Stimulated activated CD4-positive, alpha-beta T cell treated with anti-CD3 and anti-CD28 coated beads, Interleukin-12 subunit alpha, Interleukin-12 subunit beta, amount 100 ng/mL, for 4 hours (primary cell): ENCODE data around the gene LRCH1.

Experiments
- DNase-seq: peaks from one replicate; pipeline ENCODE4 v3.0.0-alpha.2; 2020

The LRCH1 gene

DNA sequence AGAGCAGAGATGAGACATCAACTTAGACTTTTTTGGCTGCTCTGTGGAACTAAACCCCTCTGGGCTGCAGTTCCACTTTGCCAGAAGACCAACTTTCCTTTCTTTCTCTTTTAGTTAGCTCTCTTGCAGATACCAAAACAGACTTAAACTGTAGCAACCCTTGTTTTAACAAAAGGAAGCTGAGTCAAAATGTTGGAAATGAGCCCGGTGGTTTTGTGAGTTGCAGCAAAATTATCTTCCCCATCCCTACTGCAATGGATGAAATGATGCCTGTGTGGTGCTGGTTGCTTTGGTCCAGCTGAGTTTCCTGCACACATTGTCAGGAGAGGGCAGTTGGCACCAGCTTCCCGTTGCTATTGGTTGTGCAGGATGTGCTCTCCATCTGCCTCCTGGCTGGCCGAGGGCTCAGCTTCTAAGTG, 115.3 kb downstream of the LRCH1 start:
- no peak for DNase-seq

- no peak for DNase-seq
Observed at GRCh38 chr13:46668931-46669525, 116.1 kb downstream of the LRCH1 start.

- no peak for DNase-seq
Observed at GRCh38 chr13:46672338-46673090, 119.5 kb downstream of the LRCH1 start.

- DNase-seq: no peak
Observed at GRCh38 chr13:46675016-46675415, 122.0 kb downstream of the LRCH1 start.

DNA sequence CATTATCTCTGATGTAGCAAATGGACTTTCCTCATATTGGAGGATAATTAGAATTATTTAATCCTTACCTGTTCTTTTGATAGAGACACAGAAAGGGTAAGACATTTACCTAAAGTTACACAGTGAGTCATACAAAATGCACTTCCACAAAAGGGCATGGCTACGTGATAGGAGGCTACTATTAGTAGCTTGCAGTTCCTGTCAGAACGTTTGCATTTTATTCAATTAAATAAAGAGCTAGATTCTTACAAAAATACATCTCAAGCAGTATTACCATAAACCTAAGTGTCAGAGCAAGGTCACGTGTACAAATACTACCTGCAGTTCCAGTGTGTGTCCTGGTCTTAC, 123.4 kb downstream of the LRCH1 start:
- DNase-seq: no peak

DNA sequence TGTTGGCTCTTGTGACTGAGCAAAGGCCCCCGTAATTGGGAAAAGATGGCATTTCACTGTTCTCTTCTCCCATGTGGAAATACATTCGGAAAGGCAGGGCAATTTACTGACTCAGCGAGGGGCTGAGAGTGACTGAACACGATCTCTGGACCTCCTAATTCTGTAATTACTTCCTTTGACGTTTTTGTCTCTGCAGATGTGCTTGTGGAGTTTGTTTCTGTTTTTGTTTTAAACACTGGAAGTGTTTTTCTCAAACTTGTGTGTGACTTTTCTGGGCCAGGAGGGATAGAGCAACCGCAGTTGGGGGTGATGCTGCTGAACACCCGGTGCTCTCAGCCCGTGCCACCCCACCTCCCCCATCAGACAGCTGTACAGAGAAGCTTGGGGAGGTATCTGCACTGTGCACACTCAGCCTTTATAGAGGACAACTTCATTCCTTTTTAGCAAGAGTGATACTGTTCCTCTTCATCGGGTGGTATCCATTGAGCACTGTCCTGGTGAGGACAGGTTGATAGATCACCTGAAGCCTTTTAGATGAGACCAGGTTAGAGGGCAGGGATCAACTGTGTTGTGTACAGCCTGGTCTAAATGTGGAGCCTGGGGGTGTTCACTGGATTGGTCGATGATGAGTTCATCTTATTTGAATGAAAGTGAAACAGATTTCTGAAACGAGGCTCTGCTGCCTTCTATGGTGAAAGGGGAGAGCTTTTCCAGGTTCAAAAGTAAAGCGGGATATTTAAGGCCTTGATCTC, 126.6 kb downstream of the LRCH1 start:
- no peak for DNase-seq

DNA sequence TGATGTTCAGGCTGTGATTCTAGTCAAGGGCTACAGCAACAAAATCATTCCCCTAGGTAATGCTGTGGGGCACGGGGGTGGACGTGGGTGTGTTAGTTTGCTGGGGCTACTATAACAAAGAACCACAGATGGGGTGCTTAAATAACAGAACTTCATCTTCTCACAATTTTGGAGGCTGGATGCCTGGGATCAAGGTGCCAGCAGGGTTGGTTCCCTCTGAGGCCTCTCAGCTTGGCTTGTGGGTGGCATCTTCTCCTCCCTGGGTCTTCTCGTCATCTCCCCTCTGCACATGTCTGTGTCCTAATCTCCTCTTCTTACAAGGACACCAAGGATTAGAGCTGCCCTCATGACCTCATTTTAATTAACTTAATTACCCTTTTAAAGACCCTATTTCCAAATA, 129.0 kb downstream of the LRCH1 start:
- no peak for DNase-seq

GRCh38 chr13:46682707-46683106, 129.7 kb downstream of the LRCH1 start:
- no peak for DNase-seq

DNA sequence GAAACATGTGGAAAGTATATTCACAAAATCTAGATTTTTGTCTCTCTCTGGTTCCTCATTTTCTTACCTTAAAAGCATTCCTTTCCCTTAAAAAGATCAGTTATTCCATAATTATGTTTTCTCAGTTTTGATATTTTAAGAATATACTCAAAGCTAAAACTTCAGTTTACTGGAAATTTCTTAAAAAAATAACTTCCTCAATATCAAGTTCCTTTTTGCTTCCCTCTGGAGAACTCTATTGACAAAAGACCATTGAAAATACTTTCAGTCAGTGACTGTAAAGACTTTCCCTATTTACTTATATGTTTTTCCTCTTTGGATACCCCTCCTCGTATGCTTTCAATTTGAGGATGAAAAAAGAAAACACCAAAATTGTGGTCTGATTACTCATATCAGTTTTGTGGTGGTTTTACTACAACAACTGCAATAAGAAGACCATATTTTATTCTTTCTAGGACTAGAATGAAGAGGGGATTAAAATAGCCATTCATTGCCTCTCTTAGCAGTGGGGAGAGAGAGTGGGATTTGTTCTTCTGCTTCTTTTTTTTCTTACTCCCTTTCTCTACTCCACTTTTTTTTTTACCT, 130.8 kb downstream of the LRCH1 start:
- DNase-seq: no peak

- DNase-seq: no peak
Observed at GRCh38 chr13:46684287-46685001, 131.5 kb downstream of the LRCH1 start.

DNA sequence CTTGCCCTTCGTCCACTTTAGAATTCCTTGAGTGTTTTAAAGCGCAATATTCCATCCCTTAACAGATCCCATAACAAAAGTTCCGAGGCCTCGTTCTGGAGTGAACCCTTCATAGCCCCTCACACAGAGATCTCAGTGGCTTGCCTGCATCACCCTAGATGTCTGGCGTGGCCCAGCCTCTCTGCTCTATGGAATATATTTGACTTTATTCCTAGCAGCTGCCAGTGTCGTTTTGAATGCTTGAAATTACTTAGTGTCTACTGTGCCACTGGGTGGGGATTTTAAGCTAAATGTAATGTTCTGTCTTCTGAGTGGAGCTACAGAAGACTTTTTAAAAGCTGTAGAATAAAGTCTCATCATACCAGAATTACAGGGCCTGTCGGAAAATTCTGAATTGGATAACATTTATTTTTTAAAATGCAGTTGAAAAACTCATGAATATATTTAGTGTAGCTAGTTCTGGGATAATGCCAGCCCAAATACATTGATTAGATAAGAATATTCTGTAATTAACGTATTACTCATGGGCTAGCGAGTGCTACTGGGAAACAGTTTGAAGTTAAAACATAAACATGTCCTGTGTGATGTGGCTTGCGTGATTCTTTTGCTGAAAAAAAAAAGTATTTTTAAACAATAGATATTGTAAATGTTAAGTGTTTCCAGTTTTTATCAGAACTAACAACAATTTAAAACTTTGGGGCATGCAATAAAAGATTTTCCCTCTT, 132.2 kb downstream of the LRCH1 start:
- DNase-seq: no peak

GRCh38 chr13:46686171-46686570, 133.2 kb downstream of the LRCH1 start:
- DNase-seq: no peak

DNA sequence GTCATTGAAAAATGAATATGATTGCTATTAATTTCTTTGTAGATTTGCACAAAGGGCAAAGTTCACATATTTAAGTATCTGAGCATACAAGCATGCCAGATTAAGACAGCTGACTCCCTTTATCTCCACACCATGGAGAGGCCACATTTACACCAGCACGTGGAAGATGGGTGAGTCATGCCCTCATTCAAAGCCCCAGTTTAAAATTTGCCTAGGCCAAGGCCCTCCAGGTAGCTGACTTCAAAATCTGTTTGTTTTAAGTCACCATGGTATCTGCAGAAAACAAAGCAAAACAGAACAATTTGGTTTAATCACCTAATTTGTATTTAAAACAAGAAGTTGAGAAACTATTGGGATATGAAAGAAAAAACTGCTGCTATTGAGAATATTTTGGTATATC, 134.8 kb downstream of the LRCH1 start:
- no peak for DNase-seq

DNA sequence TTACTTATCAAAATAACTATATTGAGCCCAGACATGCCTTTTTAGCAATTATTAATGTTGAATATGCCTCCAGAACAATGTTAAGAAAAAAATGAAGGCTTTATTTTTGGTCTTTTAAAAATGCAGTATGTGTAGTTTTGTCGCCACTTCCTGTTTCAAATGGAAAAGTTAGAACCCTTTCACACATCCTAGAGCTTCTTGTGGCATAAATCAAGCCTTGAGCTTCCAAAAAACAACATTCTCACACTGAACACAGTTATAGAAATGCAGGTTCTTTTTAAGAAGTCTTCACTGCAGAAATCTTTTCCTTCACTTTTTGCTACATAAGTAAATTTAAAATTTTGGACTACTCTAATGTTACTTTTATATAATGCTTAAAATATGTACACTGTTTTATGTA, 135.3 kb downstream of the LRCH1 start:
- no peak for DNase-seq

DNA sequence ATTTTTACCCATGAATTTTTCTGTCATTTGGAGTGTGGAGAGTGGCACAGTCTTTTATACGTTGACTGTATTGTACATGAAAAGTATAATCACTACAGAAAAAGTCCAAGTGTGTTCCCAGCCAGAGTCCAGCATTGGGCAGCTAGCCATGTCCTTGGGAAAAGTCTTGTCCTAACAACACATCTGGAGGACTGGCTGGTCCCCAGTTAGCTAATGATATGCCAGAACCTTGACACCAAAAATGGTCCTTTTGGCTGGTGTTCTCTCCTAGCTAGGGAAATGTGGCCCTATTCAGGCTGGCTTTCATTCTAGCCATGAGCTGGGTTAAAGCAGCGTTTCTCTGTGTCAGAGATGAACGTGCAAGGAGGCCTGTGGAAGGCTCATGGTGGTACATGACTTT, 145.0 kb downstream of the LRCH1 start:
- no peak for DNase-seq

DNA sequence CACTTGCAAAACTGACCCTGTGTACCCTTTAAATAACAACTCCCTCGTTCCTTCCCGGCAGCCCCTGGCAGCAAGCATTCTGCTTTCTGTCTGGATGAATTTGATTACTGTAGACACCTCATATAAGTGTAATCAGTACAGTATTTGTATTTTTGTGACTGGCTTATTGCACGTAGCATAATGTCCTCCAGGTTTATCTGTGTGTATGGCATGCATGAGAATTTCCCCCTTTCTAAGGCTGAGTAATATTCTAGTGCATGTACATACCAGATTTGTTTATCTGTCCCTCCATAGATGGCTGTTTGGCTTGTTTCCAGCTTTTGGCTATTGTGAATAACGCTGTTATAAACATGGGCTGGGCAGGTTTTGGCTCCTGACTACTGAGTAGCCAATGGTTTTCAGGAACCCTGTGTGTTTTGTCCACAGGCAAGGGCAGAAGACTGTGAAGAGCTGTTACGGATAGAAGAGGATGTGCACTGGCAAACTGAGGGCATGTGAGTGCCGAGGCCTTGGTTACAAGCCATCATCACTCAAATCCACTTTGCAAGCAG, 146.0 kb downstream of the LRCH1 start:
- no peak for DNase-seq

- no peak for DNase-seq
Observed at GRCh38 chr13:46712524-46712923, 159.6 kb downstream of the LRCH1 start.

DNA sequence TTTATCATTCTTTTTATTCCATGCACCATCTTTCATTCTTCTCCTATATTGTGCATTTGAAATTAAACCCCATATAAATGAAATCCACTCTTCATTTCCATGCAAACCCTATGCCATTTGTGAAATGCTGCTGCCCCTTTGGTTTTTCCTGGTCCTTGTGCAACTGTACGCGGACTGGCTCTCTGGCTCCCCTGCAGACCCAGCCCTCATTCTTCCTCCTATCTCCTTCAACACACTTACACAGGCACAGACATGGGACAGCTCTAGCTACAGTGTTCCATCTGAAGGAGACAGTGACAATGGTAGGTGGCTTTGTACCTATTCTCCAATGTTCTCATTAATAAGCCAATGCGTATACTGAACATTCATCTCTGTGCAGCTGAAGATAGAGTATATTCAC, 162.4 kb downstream of the LRCH1 start:
- DNase-seq: no peak

DNA sequence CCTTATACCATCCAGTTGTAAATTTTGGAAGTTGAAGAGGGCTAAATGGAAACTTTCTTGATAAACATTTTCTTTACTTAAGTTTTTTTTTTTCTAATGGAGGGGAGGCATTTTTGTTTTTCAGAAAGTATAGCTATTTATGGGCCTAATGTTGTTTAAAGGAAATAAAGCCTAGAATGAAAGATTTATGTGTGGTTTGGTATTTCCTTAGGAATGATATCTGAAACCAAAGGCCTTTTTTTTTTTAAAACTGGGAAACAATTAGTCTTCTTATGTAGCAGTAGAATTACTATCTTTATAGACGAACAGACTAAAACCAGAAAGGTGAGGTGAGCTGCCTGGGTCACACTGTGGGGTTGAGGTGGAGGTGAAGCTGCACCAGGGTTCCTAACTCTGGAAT, 163.9 kb downstream of the LRCH1 start:
- no peak for DNase-seq

GRCh38 chr13:46717275-46717674, 164.3 kb downstream of the LRCH1 start:
- DNase-seq: no peak

- DNase-seq: no peak
Observed at GRCh38 chr13:46717856-46718255, 164.9 kb downstream of the LRCH1 start.

DNA sequence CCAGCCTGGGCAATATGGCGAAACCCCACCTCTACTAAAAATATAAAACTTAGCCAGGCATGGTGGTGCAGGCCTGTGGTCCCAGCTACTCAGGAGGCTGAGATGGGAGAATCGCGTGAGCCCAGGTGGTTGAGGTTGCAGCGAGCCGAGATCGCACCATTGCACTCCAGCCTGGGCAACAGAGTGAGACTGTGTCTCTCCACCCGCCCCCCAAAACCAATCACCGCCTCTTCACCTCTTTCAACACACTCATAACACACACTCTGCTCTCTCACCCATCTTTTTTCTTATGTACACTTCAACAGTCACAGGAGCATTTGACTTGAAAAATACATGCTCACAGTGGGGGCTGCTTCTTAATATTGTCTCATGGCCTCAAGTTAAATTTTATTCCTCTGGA, 167.2 kb downstream of the LRCH1 start:
- no peak for DNase-seq
